GM06990 (cell line): Measurements from ENCODE around the gene ITGB8.

ENCODE experiments used
- DNase-seq: peaks from one replicate; pipeline ENCODE4 v3.0.0-alpha.2; 2011; ENCODE audit not compliant: insufficient read length; ENCODE audit errors: extremely low read depth
- H3K27me3 ChIP-seq: replicated peaks from 2 replicates; pipeline ENCODE4 v1.6.0; 2011; ENCODE audit warnings: low read length; ENCODE audit not compliant: control insufficient read depth, insufficient read depth
- H3K36me3 ChIP-seq: 2 replicates; pipeline ENCODE4 v1.5.1; 2011; ENCODE audit warnings: low read length; ENCODE audit not compliant: control insufficient read depth, insufficient read depth
- H3K4me3 ChIP-seq: replicated peaks from 2 replicates; pipeline ENCODE4 v1.5.1; 2011; ENCODE audit warnings: low read depth, mild to moderate bottlenecking, control low read depth, low read length
- CTCF ChIP-seq: IDR thresholded peaks from 2 replicates; pipeline ENCODE4 v1.5.1; 2011; ENCODE audit warnings: low read length, control low read depth, mild to moderate bottlenecking, inconsistent platforms; ENCODE audit not compliant: insufficient read depth, poor library complexity, severe bottlenecking

Gene ITGB8

GRCh38 chr7:20454202-20454601, 123.5 kb downstream of the ITGB8 start:
- H3K27me3 ChIP-seq: no peaks in the 10 kb centered on the region
- no peaks in the 10 kb centered on the region for H3K36me3 ChIP-seq
- TF ChIP-seq CTCF: no peak
- DNase-seq: no peak
- no peak overlapping the region for H3K4me3 ChIP-seq

- Histone ChIP-seq H3K27me3 (no peaks in the 10 kb centered on the region), H3K4me3 (no peak overlapping the region), H3K36me3 (no peaks in the 10 kb centered on the region)
- no peak for DNase-seq
- no peak for TF ChIP-seq CTCF
These were observed 126.0 kb downstream of the ITGB8 start for GRCh38 chr7:20456701-20457100.

- Histone ChIP-seq H3K27me3 (no peaks in the 10 kb centered on the region), H3K36me3 (no peaks in the 10 kb centered on the region), H3K4me3 (no peak overlapping the region)
- no peak for DNase-seq
- no peak for TF ChIP-seq CTCF
These were observed 127.8 kb downstream of the ITGB8 start for GRCh38 chr7:20458521-20458920.

- Histone ChIP-seq H3K27me3 (no peaks in the 10 kb centered on the region), H3K4me3 (no peak overlapping the region), H3K36me3 (no peaks in the 10 kb centered on the region)
- TF ChIP-seq CTCF: no peak
- DNase-seq: no peak
These were observed 128.7 kb downstream of the ITGB8 start for GRCh38 chr7:20459419-20459818.

- no peaks in the 10 kb centered on the region for H3K36me3 ChIP-seq
- H3K4me3 ChIP-seq: no peak overlapping the region
- H3K27me3 ChIP-seq: no peaks in the 10 kb centered on the region
- no peak for TF ChIP-seq CTCF
- no peak for DNase-seq
These were observed 134.2 kb downstream of the ITGB8 start for GRCh38 chr7:20464891-20465290.
